K562 (cell line): ENCODE measurements around the gene DHRS7C. TPM values are rescaled to one million over a fixed set of nuclear protein-coding genes. Genes with fewer than 3 reads are reported as not detected.

Experiments
- ATAC-seq: fragments of 200-7000 bp; cut with Tn5 transposase; 3 replicates; pipeline ENCODE4 v1.9.1; 2020; ENCODE audit warnings: moderate library complexity
- BruUV-seq: library from RNA; stranded (reverse); fragments of 400-500 nt; replicated peaks from 2 replicates; lab custom pipeline; 2021; lab: Mats Ljungman, UMichigan
- CTCF ChIA-PET: fragments of 300-600 bp; formaldehyde crosslinking; extraction: SDS; loops from one replicate; lab custom pipeline; 2021; ENCODE audit warnings: low intra/inter-chr PET ratio; lab: Yijun Ruan, JAX
- POLR2A ChIA-PET: fragments of 300-600, 350-650 bp; sonication (Branson Sonifier 250); formaldehyde crosslinking; extraction: SDS; loops from one replicate; lab custom pipeline; 2021; ENCODE audit warnings: antibody characterized with exemption, inconsistent platforms; lab: Yijun Ruan, JAX
- DNase-seq, 4 experiments: peaks; one replicate each; pipeline versions ENCODE4 v3.0.0 to v3.0.0-alpha.2; 2011 to 2018; ENCODE audit warnings: low spot score in 3 of 4, mixed read lengths in 3 of 4; ENCODE audit errors: extremely low read depth in 1 of 4
- FAIRE-seq: peaks from 2 replicates; lab custom pipeline; 2011; peaks lifted over from hg19 to GRCh38; lab: Jason Lieb, UNC
- H2AFZ ChIP-seq: 2 replicates; pipeline ENCODE4 v1.6.0; 2011; ENCODE audit warnings: low read depth, low read length, control low read depth, inconsistent platforms
- H3K27ac ChIP-seq: fragments of 200-600 bp; 3 replicates; pipeline ENCODE4 v1.8.0; 2011; ENCODE audit warnings: low read depth, mild to moderate bottlenecking, control low read depth, inconsistent platforms, low read length, moderate library complexity, mixed read lengths; ENCODE audit errors: extremely low read depth
- H3K27me3 ChIP-seq, 2 experiments: fragments of 300-600 bp in 1 of 2; 2 replicates in 1 of 2; 3 replicates in 1 of 2; pipeline versions ENCODE4 v1.6.0 to v1.8.0; 2011; ENCODE audit warnings: inconsistent platforms in 2 of 2, low read length in 2 of 2, mild to moderate bottlenecking in 1 of 2, mixed read lengths in 1 of 2, moderate library complexity in 1 of 2; ENCODE audit not compliant: control insufficient read depth in 2 of 2, insufficient read depth in 2 of 2
- H3K36me3 ChIP-seq: fragments of 300-600 bp; 3 replicates; pipeline ENCODE4 v1.8.0; 2011; ENCODE audit warnings: mild to moderate bottlenecking, low read length, inconsistent platforms; ENCODE audit not compliant: control insufficient read depth, insufficient read depth
- H3K4me1 ChIP-seq, 2 experiments: fragments of 200-600 bp in 1 of 2; replicated peaks in 1 of 2; 2 replicates in 1 of 2; 3 replicates in 1 of 2; pipeline versions ENCODE4 v1.5.1 to v1.8.0; 2011; ENCODE audit warnings: inconsistent platforms in 2 of 2, low read length in 2 of 2, mild to moderate bottlenecking in 1 of 2, mixed read lengths in 1 of 2, moderate library complexity in 1 of 2; ENCODE audit not compliant: control insufficient read depth in 2 of 2, insufficient read depth in 2 of 2
- H3K4me2 ChIP-seq: 2 replicates; pipeline ENCODE4 v1.6.1; 2011; ENCODE audit warnings: low read length, control low read depth, inconsistent platforms, mixed read lengths; ENCODE audit not compliant: insufficient read depth
- H3K4me3 ChIP-seq: fragments of 200-600 bp; sonication (generic), shearing (Covaris generic); 2 replicates; pipeline ENCODE4 v1.5.1; 2016; ENCODE audit warnings: control low read depth, inconsistent platforms
- H3K79me2 ChIP-seq: fragments of 200-600 bp; 3 replicates; pipeline ENCODE4 v1.8.0; 2011; ENCODE audit warnings: low read length, inconsistent platforms; ENCODE audit not compliant: control insufficient read depth, insufficient read depth
- H3K9ac ChIP-seq, 2 experiments: 2 replicates each; pipeline versions ENCODE4 v1.6.0 to v1.6.1; 2011; ENCODE audit warnings: low read depth in 2 of 2, low read length in 2 of 2, control low read depth in 1 of 2, inconsistent platforms in 1 of 2, mild to moderate bottlenecking in 1 of 2, mixed read lengths in 1 of 2; ENCODE audit not compliant: insufficient read depth in 1 of 2
- H3K9me1 ChIP-seq: one replicate; pipeline ENCODE4 v1.6.0; 2011; ENCODE audit warnings: inconsistent platforms, mild to moderate bottlenecking, low read length, moderate library complexity; ENCODE audit not compliant: control insufficient read depth, insufficient read depth
- H3K9me3 ChIP-seq: replicated peaks from 2 replicates; pipeline ENCODE4 v1.5.1; 2011; ENCODE audit warnings: low read depth, low read length, inconsistent platforms; ENCODE audit not compliant: control insufficient read depth, insufficient read depth
- H4K20me1 ChIP-seq: replicated peaks from 2 replicates; pipeline ENCODE4 v1.6.1; 2011; ENCODE audit warnings: low read length, inconsistent platforms, mixed read lengths; ENCODE audit not compliant: control insufficient read depth, insufficient read depth
- CBX1 ChIP-seq: sonication (generic); IDR thresholded peaks from 2 replicates; pipeline ENCODE4 v1.6.1; 2016; ENCODE audit warnings: antibody characterized with exemption, low read depth, mild to moderate bottlenecking
- CUX1 ChIP-seq: fragments of 200-800 bp; sonication (Bioruptor generic); IDR thresholded peaks from 2 replicates; pipeline ENCODE4 v1.6.1; 2016; ENCODE audit warnings: missing genetic modification characterization, missing compliant biosample characterization
- E2F1 ChIP-seq: sonication (generic); formaldehyde crosslinking; IDR thresholded peaks from 2 replicates; pipeline ENCODE4 v1.8.1; 2023; ENCODE audit warnings: mild to moderate bottlenecking, missing genetic modification reagents, moderate library complexity
- ESRRB ChIP-seq: fragments of 250-450 bp; sonication (Bioruptor Pico); IDR thresholded peaks from 2 replicates; pipeline ENCODE4 v1.5.0; 2020; ENCODE audit warnings: mild to moderate bottlenecking, moderate library complexity, borderline replicate concordance
- ETV5 ChIP-seq: sonication (generic); formaldehyde crosslinking; IDR thresholded peaks from 2 replicates; pipeline ENCODE4 v1.4.0; 2020; ENCODE audit warnings: low read depth, mild to moderate bottlenecking, missing genetic modification reagents
- KDM2B ChIP-seq: fragments of 250-450 bp; sonication (Bioruptor Pico); IDR thresholded peaks from 2 replicates; pipeline ENCODE4 v1.8.0; 2021; ENCODE audit warnings: mild to moderate bottlenecking, moderate library complexity
- POLR2G ChIP-seq: fragments of 200-400 bp; formaldehyde crosslinking; IDR thresholded peaks from 2 replicates; pipeline ENCODE4 v1.6.1; 2017; ENCODE audit warnings: low read depth, mild to moderate bottlenecking, antibody characterized with exemption, low read length, moderate library complexity
- SETDB1 ChIP-seq: IDR thresholded peaks from one replicate; pipeline ENCODE4 v1.6.1; 2012; ENCODE audit warnings: low read length, control low read depth, inconsistent platforms
- SIX5 ChIP-seq, 2 experiments: IDR thresholded peaks; 2 replicates each; pipeline ENCODE4 v1.6.1; 2011; ENCODE audit warnings: low read length in 2 of 2, borderline replicate concordance in 1 of 2, low read depth in 1 of 2, mild to moderate bottlenecking in 1 of 2, moderate library complexity in 1 of 2; ENCODE audit not compliant: insufficient read depth in 1 of 2
- SMAD4 ChIP-seq: fragments of 250-450 bp; sonication (Bioruptor Pico); conservative IDR thresholded peaks from 2 replicates; pipeline ENCODE4 v1.8.0; 2021; ENCODE audit warnings: inconsistent platforms, mild to moderate bottlenecking, moderate library complexity
- U2AF2 ChIP-seq: fragments of 200-400 bp; formaldehyde crosslinking; optimal IDR thresholded peaks from 2 replicates; pipeline ENCODE3; 2017; ENCODE audit warnings: low read depth, mild to moderate bottlenecking, low read length
- XRCC5 ChIP-seq: fragments of 200-400 bp; formaldehyde crosslinking; IDR thresholded peaks from 2 replicates; pipeline ENCODE4 v1.6.1; 2017; ENCODE audit warnings: low read depth, mild to moderate bottlenecking, low read length
- YBX1 ChIP-seq: fragments of 450-650 bp; IDR thresholded peaks from 2 replicates; pipeline ENCODE4 v1.7.1; 2016; ENCODE audit warnings: mild to moderate bottlenecking
- ZBTB17 ChIP-seq: fragments of 450-650 bp; formaldehyde crosslinking; IDR thresholded peaks from 2 replicates; pipeline ENCODE4 v1.4.0; 2020; ENCODE audit warnings: mild to moderate bottlenecking
- ZNF24 ChIP-seq: fragments of 450-650 bp; IDR thresholded peaks from 2 replicates; pipeline ENCODE4 v1.6.1; 2016
- ZNF408 ChIP-seq: fragments of 250-450 bp; sonication (Bioruptor Pico); IDR thresholded peaks from 2 replicates; pipeline ENCODE4 v1.4.0; 2020; ENCODE audit warnings: low read depth, mild to moderate bottlenecking, moderate library complexity
- WGBS: fragments of 100-300 bp; shearing (Covaris generic); methylation state at CpG from one replicate; pipeline ENCODE4 v1.1.6; 2016; ENCODE audit warnings: low coverage, mixed read lengths; ENCODE audit not compliant: insufficient coverage; ENCODE audit errors: missing lambda C conversion rate; 5-methylcytosine and 5-hydroxymethylcytosine counted together
- in situ Hi-C: fragments of 300-500 bp; cut with MboI; formaldehyde crosslinking; loops from 4 replicates; pipeline ENCODE4 v1.15.0; 2018; ENCODE audit warnings: inconsistent platforms, mixed read lengths
- intact Hi-C: fragments of 100-400 bp; cut with micrococcal nuclease; formaldehyde crosslinking; loops from 2 replicates; pipeline ENCODE4 v1.14.2; 2022
- polyA plus RNA-seq, 8 experiments: library from polyadenylated mRNA; depleted of rRNA in 4 of 8; stranded (reverse) in 5 of 8; unstranded in 3 of 8; fragments of >200 nt; fragmentation: Nextera tagmentation in 2 of 8; fragmentation: Illumina TruSeq in 1 of 8; extraction: Ambion mirVana in 2 of 8; extraction: Trizol in 1 of 8; gene quantifications; 2 replicates each; pipeline versions ENCODE4 v1.2.1 to v1.2.3, GENCODE V29; 2011 to 2014; ENCODE audit warnings: inconsistent platforms in 1 of 8, missing spikeins in 1 of 8
- total RNA-seq, 7 experiments: library from RNA; depleted of rRNA in 6 of 7; stranded (reverse); fragments of >200 nt in 6 of 7; fragmentation: Illumina TruSeq in 2 of 7; extraction: Trizol in 2 of 7; gene quantifications; 2 replicates each; pipeline versions ENCODE4 v1.2.1 to v1.2.3, GENCODE V29; 2011 to 2021; ENCODE audit warnings: low replicate concordance in 1 of 7

DHRS7C gene
- total and polyA plus RNA-seq, 9 of the 15 experiments (the other 6 are each of a cell fraction or from before 2014, with no cell fraction given) = not detected

GRCh38 chr17:9811537-9811936, 20.1 kb upstream of the DHRS7C start:
- no peaks in the 10 kb centered on the region for H3K36me3 ChIP-seq
- H3K9me1 ChIP-seq = no peaks in the 10 kb centered on the region
- FAIRE-seq (no peak), ATAC-seq (no peak), DNase-seq (no peak)
- WGBS = 0% methylated on average over 6 of the region's 11 CpGs
- TF ChIP-seq SIX5 (IDR thresholded peaks at IDR 0.05; ENCODE audit: borderline replicate concordance in 1 of 2, insufficient read depth in 1 of 2, low read depth in 1 of 2, low read length in 2 of 2) = no peak
- no peak for TF ChIP-seq YBX1
- TF ChIP-seq ESRRB = no peak
- no peak for TF ChIP-seq CUX1 (CRISPR knock-in tag)
- no peak for TF ChIP-seq ZNF24
- no peak for TF ChIP-seq CBX1
- TF ChIP-seq U2AF2 = no peak
- no peak for TF ChIP-seq SMAD4 (CRISPR knock-in tag)
- TF ChIP-seq ZNF408 (CRISPR knock-in tag) = no peak
- no peak for TF ChIP-seq POLR2G
- TF ChIP-seq ETV5 (CRISPR knock-in tag) = no peak
- no peak for TF ChIP-seq SETDB1
- no peak for TF ChIP-seq ZBTB17 (CRISPR knock-in tag)
- no peak for TF ChIP-seq KDM2B (CRISPR knock-in tag)
- TF ChIP-seq E2F1 (CRISPR knock-in tag) = no peak
- no peak for TF ChIP-seq XRCC5
- H3K27me3 ChIP-seq = peaks cover 0 to 4% of the 10 kb centered on the region in 2 experiments; a peak in 1 of 5 replicates
- no peak overlapping the region for H3K4me2 ChIP-seq
- ChIA-PET CTCF (no interaction called here), POLR2A (no interaction called here)
- H3K4me1 ChIP-seq = no peaks in the 10 kb centered on the region
- H3K9me3 ChIP-seq = no peaks in the 10 kb centered on the region
- H3K79me2 ChIP-seq = no peaks in the 10 kb centered on the region
- no TSS peak for BruUV-seq
- intact Hi-C loops = no loop called here
- H3K4me3 ChIP-seq = no peak overlapping the region
- H2AFZ ChIP-seq = no peak overlapping the region
- no peaks in the 10 kb centered on the region for H4K20me1 ChIP-seq
- H3K9ac ChIP-seq = no peak overlapping the region
- no peak overlapping the region for H3K27ac ChIP-seq
- in situ Hi-C loops = no loop called here
